Testis (tissue), 2 donors: ENCODE results near the gene KLHL4.

ENCODE experiments used
- CTCF ChIP-seq, 3 experiments: fragments of 450-650 bp in 2 of 3; fragments of 200-600 bp in 1 of 3; sonication (generic) in 1 of 3; IDR thresholded peaks; one replicate each; pipeline ENCODE4 v1.5.1; 2016 to 2019; ENCODE audit warnings: antibody characterized with exemption in 3 of 3, mild to moderate bottlenecking in 2 of 3, moderate library complexity in 1 of 3
- POLR2A ChIP-seq: fragments of 450-650 bp; IDR thresholded peaks from one replicate; pipeline ENCODE4 v1.6.1; 2017; ENCODE audit warnings: antibody characterized with exemption, mild to moderate bottlenecking, moderate library complexity

DNA sequence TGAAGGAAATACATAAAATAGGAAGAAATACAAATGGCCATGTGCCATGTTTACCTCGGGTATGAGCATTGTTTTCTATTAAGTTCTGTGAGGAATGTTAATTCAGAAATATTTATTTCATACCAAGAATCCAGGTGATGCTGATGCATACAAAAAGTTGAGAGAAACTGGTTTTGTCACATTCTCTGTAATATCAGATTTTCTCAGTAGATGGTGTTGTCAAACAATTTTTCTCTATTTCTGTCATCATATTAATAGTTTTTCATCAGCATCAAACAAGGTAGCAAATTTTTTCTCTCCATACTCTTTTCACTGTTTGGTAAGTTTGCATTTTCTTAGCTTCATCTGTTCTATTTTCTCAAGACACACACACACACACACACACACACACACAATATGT, 179.8 kb downstream of the KLHL4 start:
- TF ChIP-seq POLR2A (no peak), CTCF (IDR thresholded peaks at IDR 0.05) (no peak)
